K562 (cell line): ENCODE results near the gene PAQR7. TPM values are rescaled to one million over a fixed set of nuclear protein-coding genes. Genes with fewer than 3 reads are reported as not detected.

Experiments
- CREB1 ChIP-seq, 2 experiments: sonication (generic) in 1 of 2; formaldehyde crosslinking in 1 of 2; IDR thresholded peaks; 2 replicates each; pipeline versions ENCODE4 v1.6.1 to v1.8.0; 2012 to 2022; ENCODE audit warnings: inconsistent platforms in 1 of 2, mild to moderate bottlenecking in 1 of 2, missing genetic modification reagents in 1 of 2, moderate library complexity in 1 of 2
- HOXB6 ChIP-seq: fragments of 250-450 bp; sonication (Bioruptor Pico); IDR thresholded peaks from 2 replicates; pipeline ENCODE4 v1.5.1; 2022; ENCODE audit warnings: mild to moderate bottlenecking, borderline replicate concordance
- MAFF ChIP-seq: IDR thresholded peaks from 2 replicates; pipeline ENCODE4 v1.6.1; 2012; ENCODE audit warnings: low read length, improper control_type of control experiment
- MEIS2 ChIP-seq: fragments of 450-650 bp; IDR thresholded peaks from 2 replicates; pipeline ENCODE4 v1.6.1; 2014; ENCODE audit warnings: mild to moderate bottlenecking; ENCODE audit not compliant: partially characterized antibody
- NCOA2 ChIP-seq, 2 experiments: fragments of 450-650 bp; IDR thresholded peaks; 2 replicates each; pipeline ENCODE4 v1.6.1; 2018; ENCODE audit warnings: mild to moderate bottlenecking in 2 of 2, moderate library complexity in 1 of 2; ENCODE audit not compliant: partially characterized antibody in 2 of 2
- POU5F1 ChIP-seq: fragments of 150-350 bp; IDR thresholded peaks from 2 replicates; pipeline ENCODE4 v1.6.1; 2014; ENCODE audit warnings: borderline replicate concordance, low read length, low read depth, mild to moderate bottlenecking; ENCODE audit not compliant: partially characterized antibody
- SP1 ChIP-seq: sonication (generic); formaldehyde crosslinking; IDR thresholded peaks from 2 replicates; pipeline ENCODE4 v1.8.1; 2022; ENCODE audit warnings: mild to moderate bottlenecking, missing genetic modification reagents
- ZKSCAN3 ChIP-seq: fragments of 250-450 bp; sonication (Bioruptor Pico); IDR thresholded peaks from 2 replicates; pipeline ENCODE4 v1.4.0; 2020
- ZNF316 ChIP-seq: fragments of 450-650 bp; IDR thresholded peaks from 2 replicates; pipeline ENCODE4 v1.6.1; 2016
- ZNF592 ChIP-seq: fragments of 450-650 bp; IDR thresholded peaks from 2 replicates; pipeline ENCODE4 v1.6.1; 2017; ENCODE audit warnings: antibody characterized with exemption, mild to moderate bottlenecking
- ZNF79 ChIP-seq: fragments of 250-450 bp; sonication (Bioruptor Pico); IDR thresholded peaks from 2 replicates; pipeline ENCODE4 v1.4.0; 2020; ENCODE audit warnings: low read depth, mild to moderate bottlenecking, moderate library complexity
- polyA plus RNA-seq, 8 experiments: library from polyadenylated mRNA; depleted of rRNA in 4 of 8; stranded (reverse) in 5 of 8; unstranded in 3 of 8; fragments of >200 nt; fragmentation: Nextera tagmentation in 2 of 8; fragmentation: Illumina TruSeq in 1 of 8; extraction: Ambion mirVana in 2 of 8; extraction: Trizol in 1 of 8; gene quantifications; 2 replicates each; pipeline versions ENCODE4 v1.2.1 to v1.2.3, GENCODE V29; 2011 to 2014; ENCODE audit warnings: inconsistent platforms in 1 of 8, missing spikeins in 1 of 8
- total RNA-seq, 7 experiments: library from RNA; depleted of rRNA in 6 of 7; stranded (reverse); fragments of >200 nt in 6 of 7; fragmentation: Illumina TruSeq in 2 of 7; extraction: Trizol in 2 of 7; gene quantifications; 2 replicates each; pipeline versions ENCODE4 v1.2.1 to v1.2.3, GENCODE V29; 2011 to 2021; ENCODE audit warnings: low replicate concordance in 1 of 7
- TF ChIP-seq, protein P1 (sequence below), 2 experiments: fragments of 450-650 bp; IDR thresholded peaks; 2 replicates each; pipeline ENCODE4 v1.6.1; 2018; ENCODE audit warnings: mild to moderate bottlenecking in 2 of 2, low read depth in 1 of 2; ENCODE audit not compliant: partially characterized antibody in 2 of 2
- TF ChIP-seq, protein P2 (sequence below): fragments of 250-450 bp; sonication (Bioruptor Pico); IDR thresholded peaks from 2 replicates; pipeline ENCODE4 v1.8.0; 2022; ENCODE audit warnings: inconsistent platforms
- TF ChIP-seq, protein P3 (sequence below): fragments of 250-450 bp; sonication (Bioruptor Pico); IDR thresholded peaks from 2 replicates; pipeline ENCODE4 v1.5.0; 2020; ENCODE audit warnings: mild to moderate bottlenecking, borderline replicate concordance

The PAQR7 gene
- total and polyA plus RNA-seq, 9 of the 15 experiments (the other 6 are each of a cell fraction or from before 2014, with no cell fraction given), result 1.1 to 5.2 (median 2.6) TPM

DNA sequence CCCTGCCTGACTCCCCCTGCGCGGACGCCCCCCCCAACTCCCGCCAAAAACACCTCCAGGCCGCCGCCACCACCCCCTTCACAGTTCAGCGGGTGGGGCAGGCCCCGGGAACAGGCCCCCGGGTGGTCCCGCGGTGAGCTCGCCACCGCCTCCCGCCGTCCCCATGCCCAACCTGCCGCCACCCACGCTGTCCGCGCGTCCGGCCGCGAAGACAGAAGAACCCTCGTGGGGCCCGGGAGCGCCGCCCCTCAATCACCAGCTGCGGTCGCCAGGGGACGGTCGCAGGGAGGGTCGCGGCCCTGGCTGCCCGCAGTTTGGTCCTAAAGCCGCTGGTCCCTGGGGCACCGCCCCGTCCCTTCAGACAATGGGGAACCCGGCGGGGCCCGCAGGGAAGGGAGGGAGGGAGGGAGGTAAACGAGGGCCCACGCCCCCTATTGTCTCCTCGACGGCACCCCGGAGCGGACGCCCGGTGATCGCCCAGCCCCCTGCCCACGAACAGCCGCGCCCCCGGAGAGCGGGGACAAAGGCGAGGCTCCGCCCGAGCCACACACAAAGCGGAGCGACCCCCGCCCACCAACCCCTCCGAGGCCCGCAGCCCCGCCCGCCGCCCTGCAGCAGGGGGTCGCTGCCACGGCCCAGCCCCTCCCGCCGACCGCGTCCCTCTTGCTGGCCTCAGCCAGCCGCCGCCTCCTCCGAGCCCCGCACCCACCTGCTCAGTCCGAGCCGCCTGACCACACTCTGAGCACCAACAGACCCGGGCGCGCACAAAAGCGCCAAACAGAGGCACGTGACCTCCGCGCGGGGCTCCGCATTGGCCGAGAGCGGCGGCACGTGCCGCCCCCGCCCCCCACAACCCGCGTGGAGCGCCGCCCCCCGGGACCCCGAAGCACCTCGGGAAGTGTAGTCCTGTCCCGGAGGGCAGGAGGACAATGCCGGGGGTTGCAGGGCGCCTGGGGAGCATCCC, 30.5 kb upstream of the PAQR7 start, which contains the start of gene STMN1 (continued):
- TF ChIP-seq ZNF592 (no peak), NCOA2 (IDR thresholded peaks at IDR 0.05; ENCODE audit: partially characterized antibody in 2 of 2) (no peak), ZNF79 (CRISPR knock-in tag) (no peak), SP1 (peak; percentile 92), ZKSCAN3 (CRISPR knock-in tag) (no peak), ZNF316 (no peak), MAFF (no peak), CREB1 (IDR thresholded peaks at IDR 0.05) (peak; percentile 88), CREB1 (CRISPR knock-in tag; IDR thresholded peaks at IDR 0.05) (peak; percentile 87), MEIS2 (no peak), POU5F1 (no peak), HOXB6 (CRISPR knock-in tag) (no peak)
- TF ChIP-seq, protein P1, sequence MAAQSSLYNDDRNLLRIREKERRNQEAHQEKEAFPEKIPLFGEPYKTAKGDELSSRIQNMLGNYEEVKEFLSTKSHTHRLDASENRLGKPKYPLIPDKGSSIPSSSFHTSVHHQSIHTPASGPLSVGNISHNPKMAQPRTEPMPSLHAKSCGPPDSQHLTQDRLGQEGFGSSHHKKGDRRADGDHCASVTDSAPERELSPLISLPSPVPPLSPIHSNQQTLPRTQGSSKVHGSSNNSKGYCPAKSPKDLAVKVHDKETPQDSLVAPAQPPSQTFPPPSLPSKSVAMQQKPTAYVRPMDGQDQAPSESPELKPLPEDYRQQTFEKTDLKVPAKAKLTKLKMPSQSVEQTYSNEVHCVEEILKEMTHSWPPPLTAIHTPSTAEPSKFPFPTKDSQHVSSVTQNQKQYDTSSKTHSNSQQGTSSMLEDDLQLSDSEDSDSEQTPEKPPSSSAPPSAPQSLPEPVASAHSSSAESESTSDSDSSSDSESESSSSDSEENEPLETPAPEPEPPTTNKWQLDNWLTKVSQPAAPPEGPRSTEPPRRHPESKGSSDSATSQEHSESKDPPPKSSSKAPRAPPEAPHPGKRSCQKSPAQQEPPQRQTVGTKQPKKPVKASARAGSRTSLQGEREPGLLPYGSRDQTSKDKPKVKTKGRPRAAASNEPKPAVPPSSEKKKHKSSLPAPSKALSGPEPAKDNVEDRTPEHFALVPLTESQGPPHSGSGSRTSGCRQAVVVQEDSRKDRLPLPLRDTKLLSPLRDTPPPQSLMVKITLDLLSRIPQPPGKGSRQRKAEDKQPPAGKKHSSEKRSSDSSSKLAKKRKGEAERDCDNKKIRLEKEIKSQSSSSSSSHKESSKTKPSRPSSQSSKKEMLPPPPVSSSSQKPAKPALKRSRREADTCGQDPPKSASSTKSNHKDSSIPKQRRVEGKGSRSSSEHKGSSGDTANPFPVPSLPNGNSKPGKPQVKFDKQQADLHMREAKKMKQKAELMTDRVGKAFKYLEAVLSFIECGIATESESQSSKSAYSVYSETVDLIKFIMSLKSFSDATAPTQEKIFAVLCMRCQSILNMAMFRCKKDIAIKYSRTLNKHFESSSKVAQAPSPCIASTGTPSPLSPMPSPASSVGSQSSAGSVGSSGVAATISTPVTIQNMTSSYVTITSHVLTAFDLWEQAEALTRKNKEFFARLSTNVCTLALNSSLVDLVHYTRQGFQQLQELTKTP (IDR thresholded peaks at IDR 0.05; ENCODE audit: low read depth in 1 of 2, partially characterized antibody in 2 of 2), result peak in 1 of 2 experiments; percentile 49
- TF ChIP-seq, protein P2, sequence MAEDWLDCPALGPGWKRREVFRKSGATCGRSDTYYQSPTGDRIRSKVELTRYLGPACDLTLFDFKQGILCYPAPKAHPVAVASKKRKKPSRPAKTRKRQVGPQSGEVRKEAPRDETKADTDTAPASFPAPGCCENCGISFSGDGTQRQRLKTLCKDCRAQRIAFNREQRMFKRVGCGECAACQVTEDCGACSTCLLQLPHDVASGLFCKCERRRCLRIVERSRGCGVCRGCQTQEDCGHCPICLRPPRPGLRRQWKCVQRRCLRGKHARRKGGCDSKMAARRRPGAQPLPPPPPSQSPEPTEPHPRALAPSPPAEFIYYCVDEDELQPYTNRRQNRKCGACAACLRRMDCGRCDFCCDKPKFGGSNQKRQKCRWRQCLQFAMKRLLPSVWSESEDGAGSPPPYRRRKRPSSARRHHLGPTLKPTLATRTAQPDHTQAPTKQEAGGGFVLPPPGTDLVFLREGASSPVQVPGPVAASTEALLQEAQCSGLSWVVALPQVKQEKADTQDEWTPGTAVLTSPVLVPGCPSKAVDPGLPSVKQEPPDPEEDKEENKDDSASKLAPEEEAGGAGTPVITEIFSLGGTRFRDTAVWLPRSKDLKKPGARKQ (CRISPR knock-in tag), result no peak
- TF ChIP-seq, protein P3, sequence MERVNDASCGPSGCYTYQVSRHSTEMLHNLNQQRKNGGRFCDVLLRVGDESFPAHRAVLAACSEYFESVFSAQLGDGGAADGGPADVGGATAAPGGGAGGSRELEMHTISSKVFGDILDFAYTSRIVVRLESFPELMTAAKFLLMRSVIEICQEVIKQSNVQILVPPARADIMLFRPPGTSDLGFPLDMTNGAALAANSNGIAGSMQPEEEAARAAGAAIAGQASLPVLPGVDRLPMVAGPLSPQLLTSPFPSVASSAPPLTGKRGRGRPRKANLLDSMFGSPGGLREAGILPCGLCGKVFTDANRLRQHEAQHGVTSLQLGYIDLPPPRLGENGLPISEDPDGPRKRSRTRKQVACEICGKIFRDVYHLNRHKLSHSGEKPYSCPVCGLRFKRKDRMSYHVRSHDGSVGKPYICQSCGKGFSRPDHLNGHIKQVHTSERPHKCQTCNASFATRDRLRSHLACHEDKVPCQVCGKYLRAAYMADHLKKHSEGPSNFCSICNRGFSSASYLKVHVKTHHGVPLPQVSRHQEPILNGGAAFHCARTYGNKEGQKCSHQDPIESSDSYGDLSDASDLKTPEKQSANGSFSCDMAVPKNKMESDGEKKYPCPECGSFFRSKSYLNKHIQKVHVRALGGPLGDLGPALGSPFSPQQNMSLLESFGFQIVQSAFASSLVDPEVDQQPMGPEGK (CRISPR knock-in tag), result no peak
